Fibroblast of gingiva (primary cell): ENCODE data around the gene KIR3DL2.
"Not testable (repeated sequence)": the region's sequence is repeated elsewhere in the genome, so short reads cannot be mapped to it uniquely, and the experiment has no call there.

Experiments
- DNase-seq: peaks from one replicate; pipeline ENCODE4 v3.0.0-alpha.2; 2011; ENCODE audit warnings: low read depth

KIR3DL2 gene

GRCh38 chr19:54871696-54872095 is 21.5 kb downstream of the KIR3DL2 start:
- DNase-seq, result no peak

DNA sequence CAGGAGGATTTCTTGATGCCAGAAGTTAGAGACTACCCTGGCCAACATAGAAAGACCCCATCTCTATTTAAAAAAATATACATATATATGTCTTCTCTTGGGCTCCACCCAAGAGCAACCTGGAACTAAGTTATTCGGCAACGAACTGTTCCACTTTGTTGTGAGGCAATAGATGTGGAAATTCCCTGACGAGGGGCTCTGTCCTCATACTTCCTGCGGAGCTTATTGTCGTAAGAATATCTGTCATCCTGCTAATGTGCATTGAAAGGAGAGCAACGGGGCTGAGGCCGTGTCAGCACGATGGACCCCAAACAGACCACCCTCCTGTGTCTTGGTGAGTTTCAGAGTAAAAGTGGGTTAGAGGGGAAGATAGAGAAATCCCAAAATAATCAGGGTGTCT is 23.7 kb downstream of the KIR3DL2 start, which contains the start of gene FCAR:
Gene FCAR, plus strand, starts transcription at position 246 of the 400 bp plus-strand sequence. Its CDS starts 55 bp downstream, at position 301.
- DNase-seq, result no peak

- DNase-seq, result no peak
These were observed 25.3 kb downstream of the KIR3DL2 start for GRCh38 chr19:54875506-54875905.

GRCh38 chr19:54877471-54877870 is 27.2 kb downstream of the KIR3DL2 start:
- no peak for DNase-seq

DNA sequence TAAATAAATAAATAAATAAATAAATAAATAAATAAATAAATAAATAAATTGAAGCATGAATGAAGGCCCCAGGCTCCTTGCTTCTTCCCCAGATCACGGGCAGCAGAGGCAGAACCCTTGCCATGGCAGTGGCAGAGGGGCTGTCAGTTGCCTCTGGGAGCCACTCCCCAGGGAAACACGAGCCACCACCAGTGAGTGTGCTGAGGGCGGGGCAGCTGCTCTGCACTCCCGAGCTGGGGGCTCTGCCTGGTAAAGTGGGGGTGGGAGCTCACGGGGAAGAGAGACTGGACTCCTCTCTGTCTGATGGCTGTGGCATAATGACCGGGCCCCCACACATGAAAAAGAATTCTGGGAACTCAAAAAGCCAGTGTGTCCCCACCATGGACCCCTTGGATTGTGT is 31.6 kb downstream of the KIR3DL2 start:
- DNase-seq, result no peak

GRCh38 chr19:54882758-54883157 is 32.5 kb downstream of the KIR3DL2 start:
- no peak for DNase-seq

GRCh38 chr19:54883228-54883627 is 33.0 kb downstream of the KIR3DL2 start:
- DNase-seq, result no peak

DNA sequence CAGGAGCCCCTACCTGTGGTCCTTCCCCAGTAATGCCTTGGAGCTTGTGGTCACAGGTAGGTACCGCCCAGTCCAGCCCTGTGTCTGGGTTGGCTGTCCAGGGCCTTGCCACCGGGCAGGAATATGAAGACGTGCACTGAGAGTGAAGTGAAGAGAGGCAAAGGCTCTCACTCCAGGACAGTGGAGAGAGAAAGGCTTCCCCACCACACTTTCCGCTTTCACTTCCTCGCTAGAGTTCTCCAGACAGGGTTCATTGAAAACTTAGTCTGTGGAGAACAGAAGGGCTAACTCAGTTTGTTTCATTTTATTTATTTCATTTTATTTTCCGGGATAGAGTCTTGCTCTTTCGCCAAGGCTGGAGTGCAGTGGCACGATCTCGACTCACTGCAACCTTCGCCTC is 38.0 kb downstream of the KIR3DL2 start:
- DNase-seq, result no peak

- DNase-seq, result no peak
These were observed 39.3 kb downstream of the KIR3DL2 start for GRCh38 chr19:54889566-54889965.

GRCh38 chr19:54893406-54893805 is 43.2 kb downstream of the KIR3DL2 start:
- no peak for DNase-seq

GRCh38 chr19:54894106-54894505 is 43.9 kb downstream of the KIR3DL2 start:
- DNase-seq, result not testable (repeated sequence)

DNA sequence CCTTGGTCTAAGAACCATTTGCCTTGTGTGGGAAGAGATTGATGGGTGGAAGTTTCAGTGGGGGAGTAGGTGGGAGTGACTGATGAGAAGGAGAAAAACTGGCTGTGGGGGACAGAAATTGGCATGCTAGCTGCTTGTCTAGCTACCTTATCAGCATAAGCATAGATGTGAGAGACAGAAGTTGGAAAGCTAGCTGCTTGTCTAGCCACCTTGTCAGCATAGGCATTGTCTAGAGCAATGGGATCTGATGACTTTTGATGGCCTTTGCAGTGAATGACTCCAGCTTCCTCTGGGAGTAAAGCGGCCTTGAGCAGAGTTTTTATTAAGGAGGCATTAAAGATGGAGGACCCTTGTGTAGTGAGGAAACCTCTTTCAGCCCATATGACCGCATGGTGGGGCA is 45.8 kb downstream of the KIR3DL2 start:
- DNase-seq, result no peak

DNA sequence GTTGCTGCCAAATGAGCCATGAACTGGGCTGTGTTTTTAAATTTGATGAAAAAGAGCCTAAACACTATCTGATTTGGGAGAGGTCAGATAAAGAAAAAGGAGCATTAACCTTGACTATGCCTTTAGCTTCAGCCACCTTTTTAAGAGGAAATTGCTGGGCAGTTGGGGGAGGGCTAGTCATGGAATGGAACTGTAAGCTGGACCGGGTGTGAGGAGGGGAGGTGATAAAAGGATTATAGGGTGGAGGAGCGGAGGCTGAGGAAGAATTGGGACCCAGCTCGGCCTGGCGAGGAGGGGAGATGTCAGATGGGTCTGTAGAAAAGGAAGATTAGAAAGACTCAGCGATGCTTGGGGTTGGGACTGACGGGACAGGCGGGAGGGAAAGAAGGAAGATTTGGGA is 48.4 kb downstream of the KIR3DL2 start:
- not testable (repeated sequence) for DNase-seq

DNA sequence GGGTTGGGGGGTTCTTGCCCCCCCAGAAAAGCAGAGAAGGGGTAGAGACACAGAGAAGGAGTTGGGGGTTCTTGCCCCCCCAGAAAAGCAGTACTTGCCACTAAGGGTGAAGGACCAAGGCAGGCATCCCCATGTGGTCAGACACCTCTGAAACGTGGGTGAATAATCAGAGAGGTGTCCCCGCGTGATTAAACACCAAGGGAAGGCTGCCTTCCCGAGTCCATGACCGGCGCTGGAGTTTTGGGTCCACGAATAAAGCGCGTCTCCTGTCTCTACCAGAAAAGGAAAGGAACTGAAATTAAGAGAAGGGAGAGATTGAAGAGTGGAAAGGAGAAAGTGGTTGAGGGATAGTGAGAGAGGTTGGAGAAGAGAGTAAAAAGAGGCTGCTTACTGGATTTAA is 49.4 kb downstream of the KIR3DL2 start:
- not testable (repeated sequence) for DNase-seq

DNA sequence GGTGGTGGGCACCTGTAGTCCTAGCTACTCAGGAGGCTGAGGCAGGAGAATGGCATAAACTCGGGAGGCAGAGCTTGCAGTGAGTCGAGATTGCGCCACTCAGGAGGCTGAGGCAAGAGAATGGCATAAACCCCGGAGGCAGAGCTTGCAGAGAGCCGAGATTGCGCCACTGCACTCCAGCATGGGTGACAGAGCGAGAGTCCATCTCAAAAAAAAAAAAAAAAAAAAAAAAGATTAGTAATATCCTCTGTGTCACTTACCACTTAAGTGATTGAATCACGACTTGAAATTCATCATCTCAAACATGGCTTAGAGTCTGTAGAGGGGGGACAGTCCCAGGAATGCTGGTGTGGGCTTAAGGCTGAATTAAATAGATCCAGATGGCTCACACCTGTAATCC is 50.9 kb downstream of the KIR3DL2 start:
- not testable (repeated sequence) for DNase-seq

- DNase-seq, result no peak
These were observed 51.8 kb downstream of the KIR3DL2 start for GRCh38 chr19:54902061-54902460.

- no peak for DNase-seq
These were observed 53.1 kb downstream of the KIR3DL2 start for GRCh38 chr19:54903303-54903702.

- DNase-seq, result not testable (repeated sequence)
These were observed 54.0 kb downstream of the KIR3DL2 start for GRCh38 chr19:54904261-54904660.

DNA sequence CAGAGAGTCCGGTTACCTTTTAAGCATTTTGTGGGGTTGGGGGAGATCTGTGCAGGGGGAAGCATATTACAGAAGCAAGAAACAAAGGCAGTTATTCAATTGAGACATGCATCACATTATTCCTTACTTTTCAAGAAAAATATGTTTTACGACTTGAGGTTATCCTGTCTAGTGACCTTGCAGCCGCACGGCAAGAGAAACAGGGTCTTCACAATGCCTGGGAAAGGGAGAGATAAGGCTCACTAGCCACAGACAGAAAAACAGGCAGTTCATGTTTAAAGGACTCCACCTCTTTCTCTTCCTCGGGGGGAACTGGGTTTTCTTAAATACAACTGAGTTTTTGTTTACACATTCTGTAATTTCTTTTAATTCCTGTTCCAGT is 55.2 kb downstream of the KIR3DL2 start:
- no peak for DNase-seq

GRCh38 chr19:54905803-54906511 is 55.7 kb downstream of the KIR3DL2 start, which contains the start of gene NCR1:
NCR1 (plus strand) TSS chr19:54906148; CDS start chr19:54906188, 40 bp downstream.
- no peak for DNase-seq

- no peak for DNase-seq
These were observed 56.6 kb downstream of the KIR3DL2 start for GRCh38 chr19:54906819-54907218.

DNA sequence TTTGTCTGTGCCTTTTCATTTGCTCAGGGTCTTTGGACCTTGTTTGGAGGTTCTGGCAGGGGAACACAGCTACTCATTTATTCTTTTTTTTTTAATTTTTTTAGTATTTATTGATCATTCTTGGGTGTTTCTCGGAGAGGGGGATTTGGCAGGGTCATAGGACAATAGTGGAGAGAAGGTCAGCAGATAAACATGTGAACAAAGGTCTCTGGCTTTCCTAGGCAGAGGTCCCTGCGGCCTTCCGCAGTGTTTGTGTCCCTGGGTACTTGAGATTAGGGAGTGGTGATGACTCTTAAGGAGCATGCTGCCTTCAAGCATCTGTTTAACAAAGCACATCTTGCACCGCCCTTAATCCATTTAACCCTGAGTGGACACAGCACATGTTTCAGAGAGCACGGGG is 57.7 kb downstream of the KIR3DL2 start:
- DNase-seq, result not testable (repeated sequence)
